HEK293T (cell line): ENCODE data around the gene EPS8L2.

Source experiments
- BHLHE40 ChIP-seq: fragments of 450-650 bp; IDR thresholded peaks from 2 replicates; pipeline ENCODE4 v1.6.1; 2016; ENCODE audit warnings: mild to moderate bottlenecking, moderate library complexity, borderline replicate concordance
- FOXA1 ChIP-seq: fragments of 450-650 bp; IDR thresholded peaks from 2 replicates; pipeline ENCODE4 v1.6.1; 2016; ENCODE audit warnings: mild to moderate bottlenecking
- FOXK2 ChIP-seq: fragments of 450-650 bp; IDR thresholded peaks from 2 replicates; pipeline ENCODE4 v1.6.1; 2016; ENCODE audit warnings: mild to moderate bottlenecking
- LEF1 ChIP-seq: fragments of 450-650 bp; IDR thresholded peaks from 2 replicates; pipeline ENCODE4 v1.6.1; 2017; ENCODE audit warnings: mild to moderate bottlenecking, borderline replicate concordance
- NFRKB ChIP-seq: fragments of 450-650 bp; IDR thresholded peaks from 2 replicates; pipeline ENCODE4 v1.6.1; 2016; ENCODE audit warnings: mild to moderate bottlenecking, moderate library complexity
- SUZ12 ChIP-seq: fragments of 450-650 bp; IDR thresholded peaks from 2 replicates; pipeline ENCODE4 v1.6.1; 2016; ENCODE audit warnings: mild to moderate bottlenecking

- TF ChIP-seq NFRKB (no peak), BHLHE40 (no peak), FOXK2 (no peak), LEF1 (no peak), SUZ12 (no peak), FOXA1 (no peak)
Measured at GRCh38 chr11:703506-703905, 2.5 kb upstream of the EPS8L2 start.
